Rectal smooth muscle tissue (tissue), 1 donor: ENCODE measurements around the gene HDDC3.
"Not testable (repeated sequence)": the region's sequence is repeated elsewhere in the genome, so short reads cannot be mapped to it uniquely, and the experiment has no call there.

ENCODE experiments used
- H3K27ac ChIP-seq: one replicate; pipeline ENCODE4 v1.7.0; 2013; ENCODE audit warnings: low read depth, low read length, inconsistent platforms
- H3K27me3 ChIP-seq: one replicate; pipeline ENCODE4 v1.7.0; 2013; ENCODE audit warnings: low read length; ENCODE audit not compliant: control insufficient read depth, insufficient read depth
- H3K36me3 ChIP-seq: one replicate; pipeline ENCODE4 v1.7.0; 2013; ENCODE audit warnings: low read length; ENCODE audit not compliant: control insufficient read depth, insufficient read depth
- H3K4me1 ChIP-seq: one replicate; pipeline ENCODE4 v1.7.0; 2013; ENCODE audit warnings: low read length; ENCODE audit not compliant: control insufficient read depth, insufficient read depth
- H3K4me3 ChIP-seq: one replicate; pipeline ENCODE4 v1.7.0; 2013; ENCODE audit warnings: low read length
- H3K9ac ChIP-seq: one replicate; pipeline ENCODE4 v1.7.0; 2013; ENCODE audit warnings: low read length

HDDC3 gene

GRCh38 chr15:90902040-90902839 lies 30.1 kb downstream of the HDDC3 start:
- H3K4me3 ChIP-seq = peak overlapping the region; percentile 88
- H3K27ac ChIP-seq = peak overlapping the region; percentile 91
- peak overlapping the region; percentile 84 for H3K9ac ChIP-seq
- H3K36me3 ChIP-seq = peaks cover 22% of the 10 kb centered on the region
- peaks cover 9% of the 10 kb centered on the region for H3K4me1 ChIP-seq
- no peaks in the 10 kb centered on the region for H3K27me3 ChIP-seq

- H3K36me3 ChIP-seq = peaks cover 15% of the 10 kb centered on the region
- no peaks in the 10 kb centered on the region for H3K27me3 ChIP-seq
- H3K27ac ChIP-seq = peak overlapping the region; percentile 91
- H3K4me3 ChIP-seq = no peak overlapping the region
- no peak overlapping the region for H3K9ac ChIP-seq
- peaks cover 9% of the 10 kb centered on the region for H3K4me1 ChIP-seq
Measured at GRCh38 chr15:90901175-90902039, 30.9 kb downstream of the HDDC3 start.

GRCh38 chr15:90897131-90897655 lies 35.2 kb downstream of the HDDC3 start:
- not testable (repeated sequence) for H3K27me3 ChIP-seq

GRCh38 chr15:90895571-90896117 lies 36.7 kb downstream of the HDDC3 start:
- no peak overlapping the region for H3K4me3 ChIP-seq
- H3K9ac ChIP-seq = no peak overlapping the region
- H3K27ac ChIP-seq = no peak overlapping the region
- no peaks in the 10 kb centered on the region for H3K4me1 ChIP-seq
- no peaks in the 10 kb centered on the region for H3K27me3 ChIP-seq
- H3K36me3 ChIP-seq = peaks cover 26% of the 10 kb centered on the region

More at GRCh38 chr15:90897131-90897655, 35.2 kb downstream of the HDDC3 start:
- not testable (repeated sequence) for H3K4me1 ChIP-seq, H3K9ac ChIP-seq, H3K27ac ChIP-seq, H3K4me3 ChIP-seq
- peaks cover 12% of the 10 kb centered on the region for H3K36me3 ChIP-seq

- no peaks in the 10 kb centered on the region for H3K27me3 ChIP-seq
- no peak overlapping the region for H3K4me3 ChIP-seq
- no peak overlapping the region for H3K9ac ChIP-seq
- H3K4me1 ChIP-seq = no peaks in the 10 kb centered on the region
- H3K27ac ChIP-seq = no peak overlapping the region
- H3K36me3 ChIP-seq = peaks cover 29% of the 10 kb centered on the region
Measured at GRCh38 chr15:90893175-90894090, 38.9 kb downstream of the HDDC3 start.

- Histone ChIP-seq H3K4me1 (no peaks in the 10 kb centered on the region), H3K27me3 (no peaks in the 10 kb centered on the region), H3K36me3 (peaks cover 31% of the 10 kb centered on the region), H3K27ac (no peak overlapping the region), H3K9ac (no peak overlapping the region), H3K4me3 (no peak overlapping the region)
Measured at GRCh38 chr15:90892498-90893174, 39.7 kb downstream of the HDDC3 start.

GRCh38 chr15:90892023-90892422 lies 40.3 kb downstream of the HDDC3 start:
- peaks cover 31% of the 10 kb centered on the region for H3K36me3 ChIP-seq
- H3K9ac ChIP-seq = no peak overlapping the region
- H3K27me3 ChIP-seq = no peaks in the 10 kb centered on the region
- H3K27ac ChIP-seq = no peak overlapping the region
- no peak overlapping the region for H3K4me3 ChIP-seq
- H3K4me1 ChIP-seq = no peaks in the 10 kb centered on the region

- no peak overlapping the region for H3K27ac ChIP-seq
- no peaks in the 10 kb centered on the region for H3K4me1 ChIP-seq
- H3K36me3 ChIP-seq = peaks cover 31% of the 10 kb centered on the region
- no peaks in the 10 kb centered on the region for H3K27me3 ChIP-seq
- no peak overlapping the region for H3K4me3 ChIP-seq
- H3K9ac ChIP-seq = no peak overlapping the region
Measured at GRCh38 chr15:90891346-90891949, 40.9 kb downstream of the HDDC3 start.

GRCh38 chr15:90890839-90891238 lies 41.5 kb downstream of the HDDC3 start:
- H3K36me3 ChIP-seq = peaks cover 31% of the 10 kb centered on the region
- no peaks in the 10 kb centered on the region for H3K27me3 ChIP-seq
- H3K27ac ChIP-seq = no peak overlapping the region
- no peak overlapping the region for H3K9ac ChIP-seq
- no peak overlapping the region for H3K4me3 ChIP-seq
- no peaks in the 10 kb centered on the region for H3K4me1 ChIP-seq

GRCh38 chr15:90889736-90890456 lies 42.5 kb downstream of the HDDC3 start:
- no peak overlapping the region for H3K4me3 ChIP-seq
- no peaks in the 10 kb centered on the region for H3K4me1 ChIP-seq
- H3K36me3 ChIP-seq = peaks cover 31% of the 10 kb centered on the region
- H3K9ac ChIP-seq = no peak overlapping the region
- H3K27ac ChIP-seq = no peak overlapping the region
- H3K27me3 ChIP-seq = no peaks in the 10 kb centered on the region
